HG02943 (cell line): Measurements from ENCODE around the gene RNF13.
"Not testable (repeated sequence)": the region's sequence is repeated elsewhere in the genome, so short reads cannot be mapped to it uniquely, and the experiment has no call there.

ENCODE experiments used
- ATAC-seq: cut with Tn5 transposase; IDR thresholded peaks from one replicate; pipeline ENCODE4 v1.9.1; 2021; ENCODE audit warnings: mild to moderate bottlenecking, low read depth, moderate library complexity; ENCODE audit not compliant: unreplicated experiment

RNF13 gene

DNA sequence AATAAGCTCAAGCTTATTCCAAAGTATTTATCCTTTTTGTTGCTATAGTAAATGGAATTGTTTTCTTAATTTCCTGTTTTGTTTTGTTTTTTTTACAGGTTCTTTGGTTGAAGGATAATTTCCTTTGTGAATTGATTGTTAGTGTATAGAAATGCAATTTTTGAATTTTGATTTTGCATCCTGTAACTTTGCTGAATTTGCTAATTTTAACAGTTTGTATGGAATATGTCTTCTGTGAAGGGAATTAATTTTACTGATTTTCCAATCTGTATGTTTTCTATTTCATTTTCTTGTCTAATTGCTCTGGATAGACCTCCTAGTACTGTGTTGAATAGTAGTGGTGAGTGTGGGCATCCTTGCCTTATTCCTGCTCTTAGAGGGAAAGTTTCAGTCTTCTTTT, 129.4 kb downstream of the RNF13 start:
- no peak for ATAC-seq

DNA sequence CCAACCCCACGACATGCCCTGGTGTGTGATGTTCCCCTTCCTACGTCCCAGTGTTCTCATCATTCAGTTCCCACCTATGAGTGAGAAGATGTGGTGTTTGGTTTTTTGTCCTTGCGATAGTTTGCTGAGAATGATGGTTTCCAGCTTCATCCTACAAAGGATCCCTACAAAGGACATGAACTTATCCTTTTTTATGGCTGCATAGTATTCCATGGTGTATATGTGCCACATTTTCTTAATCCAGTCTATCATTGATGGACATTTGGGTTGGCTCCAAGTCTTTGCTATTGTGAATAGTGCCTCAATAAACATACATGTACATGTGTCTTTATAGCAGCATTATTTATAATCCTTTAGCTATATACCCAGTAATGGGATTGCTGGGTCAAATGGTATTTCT, 131.0 kb downstream of the RNF13 start:
- ATAC-seq: not testable (repeated sequence)

DNA sequence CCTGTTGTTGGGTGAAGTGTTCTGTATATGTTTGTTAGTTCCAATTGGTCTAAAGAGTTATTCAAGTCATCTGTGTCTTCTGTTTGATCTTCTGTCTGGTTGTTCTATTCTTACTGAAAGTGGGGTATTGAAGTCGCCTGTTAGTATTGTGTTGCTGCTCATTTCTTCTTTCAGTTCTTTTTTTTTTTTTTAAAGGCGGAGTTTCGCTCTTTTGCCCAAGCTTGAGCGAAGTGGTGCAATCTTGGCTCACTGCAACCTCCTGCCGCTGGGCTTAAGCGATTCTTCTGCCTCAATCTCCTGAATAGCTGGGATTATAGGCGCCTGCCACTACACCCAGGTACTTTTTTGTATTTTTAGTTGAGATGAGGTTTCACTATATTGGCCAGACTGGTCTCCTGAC, 134.2 kb downstream of the RNF13 start:
- no peak for ATAC-seq

DNA sequence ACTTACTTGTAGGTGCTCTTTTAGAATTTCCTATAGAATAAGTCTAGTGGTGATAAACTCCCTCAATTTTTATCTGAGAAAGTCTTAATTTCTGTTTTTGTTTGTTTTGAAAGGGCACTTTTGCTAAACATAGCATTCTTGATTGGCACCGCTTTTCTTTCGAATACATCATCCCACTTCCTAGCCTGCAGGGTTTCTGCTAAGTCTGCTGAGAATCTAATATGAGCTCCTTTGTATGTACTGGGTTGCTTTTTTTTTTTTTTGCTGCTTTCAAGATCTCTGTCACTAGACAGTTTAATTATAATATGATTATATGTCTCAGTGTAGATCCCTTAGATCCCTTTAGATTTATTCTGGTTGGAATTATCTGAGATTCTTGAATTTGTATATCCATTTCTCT, 136.2 kb downstream of the RNF13 start:
- ATAC-seq: no peak

DNA sequence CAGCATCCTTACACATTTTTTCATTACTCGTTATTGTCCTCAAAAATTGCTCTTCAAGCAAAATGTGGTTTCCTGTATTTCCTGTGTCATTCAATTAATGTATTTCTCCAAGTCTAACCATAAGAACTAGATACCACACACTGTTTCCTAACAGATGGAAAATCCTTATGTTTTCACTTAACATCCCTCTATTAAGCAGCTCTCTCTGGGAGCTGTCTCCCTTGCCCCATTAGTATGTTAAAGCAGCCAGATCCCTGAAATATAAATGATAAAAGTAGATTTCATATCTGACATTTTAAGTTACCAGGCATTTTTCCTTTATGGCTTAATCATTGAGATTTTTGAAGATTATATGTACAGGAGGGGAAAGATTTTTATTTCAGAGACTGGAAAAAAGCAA, 141.8 kb downstream of the RNF13 start:
- no peak for ATAC-seq

DNA sequence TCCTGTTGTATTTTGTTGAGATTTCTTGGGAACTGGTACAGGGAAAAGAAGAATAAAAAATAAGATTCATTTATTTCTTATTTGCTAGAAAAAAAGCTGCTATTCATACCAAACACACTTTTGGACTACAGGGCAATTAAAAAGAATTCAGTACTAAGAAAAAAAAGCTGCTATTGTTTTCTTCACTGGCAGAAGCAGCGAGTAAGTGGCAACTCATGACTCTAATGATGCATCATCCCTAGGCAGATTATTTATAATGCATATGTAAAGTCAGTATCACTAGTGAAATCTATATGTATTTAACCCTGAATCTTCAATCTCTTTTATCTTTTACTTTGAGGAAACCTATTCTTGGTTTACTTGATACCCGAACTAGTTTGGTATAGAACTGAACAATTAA, 142.4 kb downstream of the RNF13 start:
- ATAC-seq: no peak

DNA sequence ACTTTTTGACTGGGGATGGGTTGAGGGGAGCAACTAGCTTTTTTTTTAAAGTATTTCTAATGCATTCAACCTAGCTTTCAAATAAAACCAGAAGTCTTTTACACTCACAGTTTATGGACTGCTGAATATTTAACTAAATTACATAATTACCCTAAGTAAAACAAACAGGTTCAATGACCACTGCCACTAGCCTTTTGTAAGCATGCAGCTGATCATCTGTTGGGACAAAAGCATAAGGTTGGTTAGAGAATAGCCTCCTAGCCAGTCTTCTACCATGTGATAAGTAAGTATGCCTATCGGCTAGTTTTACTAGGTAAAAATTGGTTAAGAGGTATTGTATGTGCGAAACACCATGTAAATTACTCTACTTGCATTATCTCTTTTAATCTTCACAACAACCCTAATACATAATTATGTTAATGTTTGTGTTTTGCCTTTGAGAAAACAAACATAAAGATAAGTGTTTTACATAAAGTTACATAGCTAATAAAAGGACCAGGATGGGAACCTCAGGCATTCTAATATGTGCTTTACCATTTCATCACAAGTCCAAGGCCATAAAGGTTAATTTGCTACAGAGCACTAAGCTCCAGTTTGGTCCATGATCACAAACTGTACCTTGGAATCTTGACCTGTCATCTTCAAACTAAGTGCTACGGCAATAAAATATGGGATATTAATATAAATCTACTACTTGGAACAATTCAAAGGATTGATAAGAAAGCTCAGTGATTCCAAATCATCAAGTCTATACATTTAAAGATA, 144.5 kb downstream of the RNF13 start:
- ATAC-seq: no peak

DNA sequence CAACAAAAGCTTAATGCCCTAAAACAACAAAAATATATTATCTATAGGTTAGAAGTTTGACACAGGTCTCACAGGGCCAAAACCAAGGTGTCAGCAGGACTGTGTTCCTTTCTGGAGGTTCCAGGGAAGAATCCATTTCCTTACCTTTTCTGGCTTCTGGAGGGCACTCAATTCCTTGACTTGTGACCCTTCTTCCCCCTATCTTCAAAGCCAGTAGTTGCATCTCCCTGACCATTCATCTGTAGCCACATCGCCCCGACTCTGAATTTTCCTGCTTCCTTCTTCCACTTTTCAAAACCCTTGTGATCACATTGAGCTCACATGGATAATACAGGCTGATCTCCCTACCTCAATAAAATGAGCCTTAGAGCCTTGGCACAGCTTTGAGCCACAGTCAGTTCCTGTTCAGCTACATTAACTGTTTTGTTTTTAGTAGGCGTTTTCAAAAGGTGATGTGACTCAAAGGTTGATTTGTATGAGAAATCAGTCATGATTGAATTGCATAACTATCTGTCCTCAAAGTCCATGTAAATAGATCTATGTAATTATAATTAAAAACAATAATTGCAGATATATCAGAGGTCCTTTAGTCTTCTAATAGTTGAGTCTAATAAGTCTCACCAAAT, 145.3 kb downstream of the RNF13 start:
- ATAC-seq: no peak

DNA sequence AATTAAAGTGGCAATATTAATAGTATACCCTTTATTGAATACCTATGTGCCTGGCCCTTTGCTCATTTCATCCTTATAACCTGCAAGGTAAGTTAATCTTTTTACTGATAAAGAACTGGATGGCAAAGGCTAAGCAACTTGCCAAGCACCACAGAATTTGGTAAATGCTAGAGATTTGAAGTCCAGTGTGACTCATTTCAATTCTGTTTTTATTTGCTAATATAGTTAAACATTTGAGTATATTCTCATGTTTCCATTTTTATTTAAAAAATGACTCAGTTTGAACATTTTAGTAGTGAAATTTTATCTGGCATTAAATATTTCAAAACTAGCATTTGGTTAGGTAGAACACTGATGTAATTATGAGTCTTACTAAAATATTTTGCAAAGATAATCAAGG, 146.4 kb downstream of the RNF13 start:
- no peak for ATAC-seq

DNA sequence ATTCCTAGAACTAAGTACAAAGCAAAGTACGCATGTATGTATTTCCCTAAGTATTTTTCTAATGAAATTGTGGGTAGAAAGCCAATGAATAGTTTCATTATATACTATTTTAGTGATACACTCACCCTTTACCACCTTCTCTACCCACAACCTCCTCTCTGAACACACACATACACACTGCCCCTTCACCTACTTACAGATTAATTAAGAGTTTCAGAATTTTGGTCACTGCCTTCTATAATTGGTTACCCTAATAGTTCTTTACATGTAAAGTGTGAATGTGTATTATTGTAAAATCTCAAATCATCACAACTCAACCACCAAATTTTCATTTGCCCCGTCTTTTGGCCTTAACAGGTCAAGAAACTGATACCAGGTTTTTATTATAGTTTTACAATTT, 150.5 kb downstream of the RNF13 start:
- no peak for ATAC-seq

DNA sequence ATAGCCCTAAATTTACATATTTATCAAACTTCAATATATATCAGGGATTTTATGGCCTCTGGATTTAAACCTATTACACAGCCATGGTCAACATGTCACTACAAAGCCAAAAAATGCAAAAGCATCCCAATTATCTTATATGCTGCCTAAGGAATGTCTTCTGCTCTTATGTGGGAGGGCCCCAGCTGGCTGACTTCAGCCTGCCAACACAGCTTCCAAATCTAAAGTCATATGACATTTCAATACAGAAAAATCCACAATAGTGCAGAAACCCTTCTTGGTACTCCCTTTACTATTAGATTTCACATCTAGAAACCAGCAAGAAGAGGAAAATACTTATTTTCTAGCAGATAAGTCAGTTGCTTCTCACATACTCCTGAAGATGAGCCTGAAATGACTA, 151.3 kb downstream of the RNF13 start:
- ATAC-seq: no peak

DNA sequence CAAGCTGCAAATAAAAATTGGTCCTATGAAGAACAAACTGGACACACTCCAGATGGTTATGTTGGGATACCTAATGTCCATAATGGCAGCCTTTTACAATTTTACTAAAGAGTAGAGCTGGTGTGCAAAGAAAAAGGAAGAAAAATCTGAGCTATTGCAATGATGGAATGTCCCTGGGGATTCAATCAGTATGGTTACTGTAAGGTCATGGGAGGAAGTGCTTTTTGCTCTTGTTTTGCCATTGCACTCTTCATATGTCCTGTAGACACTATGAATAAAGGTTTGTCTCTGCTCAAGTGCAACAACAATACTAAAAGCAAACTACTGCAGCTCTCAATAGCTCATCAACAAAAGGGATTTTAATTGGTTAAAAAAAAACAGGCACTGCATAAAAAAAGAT, 152.3 kb downstream of the RNF13 start:
- ATAC-seq: no peak

DNA sequence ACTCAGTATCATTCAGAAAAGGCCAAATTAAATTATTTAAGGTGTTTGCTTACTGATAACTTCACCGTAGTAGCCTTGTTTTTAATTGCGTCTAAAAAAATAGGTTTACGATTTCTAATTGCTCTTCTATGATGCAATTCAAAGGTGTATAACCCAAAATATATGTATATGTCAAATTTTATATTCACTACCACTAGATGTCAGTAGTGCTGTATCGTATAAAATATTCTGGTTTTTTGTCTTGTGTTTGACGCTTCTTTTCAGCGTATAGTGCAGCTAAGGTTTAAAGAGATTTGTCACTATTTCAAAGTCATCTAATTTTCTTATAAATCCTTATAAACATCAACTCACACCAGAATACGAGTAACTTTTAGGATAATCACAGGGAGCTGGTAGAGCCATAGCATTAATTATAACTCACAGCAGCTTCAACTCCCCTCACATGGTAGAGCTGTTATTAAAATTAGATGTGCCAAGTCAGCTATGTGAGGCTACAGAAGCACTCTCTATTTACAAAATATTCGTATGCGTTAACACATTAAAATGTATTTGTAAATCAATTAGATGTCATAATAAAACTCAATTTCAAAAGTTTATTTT, 154.2 kb downstream of the RNF13 start:
- no peak for ATAC-seq

DNA sequence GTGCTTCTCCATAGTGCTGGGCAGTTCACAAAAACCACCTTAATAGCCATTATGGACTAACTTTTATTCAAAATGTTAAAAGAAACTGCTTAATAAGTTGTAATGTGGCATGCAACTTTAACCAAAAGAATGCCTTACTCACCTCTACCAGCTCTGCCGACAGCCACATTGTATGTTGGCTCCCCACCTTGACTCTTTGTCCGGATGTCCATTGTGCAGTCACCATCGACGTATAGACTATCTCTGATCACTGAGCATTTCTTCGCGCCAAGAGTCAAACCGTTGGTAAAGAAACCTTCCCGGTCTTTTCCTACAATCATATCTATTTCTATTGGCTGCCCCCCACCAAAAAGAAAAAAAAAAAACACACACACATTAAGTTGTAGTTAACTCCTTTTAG, 155.2 kb downstream of the RNF13 start:
- no peak for ATAC-seq

DNA sequence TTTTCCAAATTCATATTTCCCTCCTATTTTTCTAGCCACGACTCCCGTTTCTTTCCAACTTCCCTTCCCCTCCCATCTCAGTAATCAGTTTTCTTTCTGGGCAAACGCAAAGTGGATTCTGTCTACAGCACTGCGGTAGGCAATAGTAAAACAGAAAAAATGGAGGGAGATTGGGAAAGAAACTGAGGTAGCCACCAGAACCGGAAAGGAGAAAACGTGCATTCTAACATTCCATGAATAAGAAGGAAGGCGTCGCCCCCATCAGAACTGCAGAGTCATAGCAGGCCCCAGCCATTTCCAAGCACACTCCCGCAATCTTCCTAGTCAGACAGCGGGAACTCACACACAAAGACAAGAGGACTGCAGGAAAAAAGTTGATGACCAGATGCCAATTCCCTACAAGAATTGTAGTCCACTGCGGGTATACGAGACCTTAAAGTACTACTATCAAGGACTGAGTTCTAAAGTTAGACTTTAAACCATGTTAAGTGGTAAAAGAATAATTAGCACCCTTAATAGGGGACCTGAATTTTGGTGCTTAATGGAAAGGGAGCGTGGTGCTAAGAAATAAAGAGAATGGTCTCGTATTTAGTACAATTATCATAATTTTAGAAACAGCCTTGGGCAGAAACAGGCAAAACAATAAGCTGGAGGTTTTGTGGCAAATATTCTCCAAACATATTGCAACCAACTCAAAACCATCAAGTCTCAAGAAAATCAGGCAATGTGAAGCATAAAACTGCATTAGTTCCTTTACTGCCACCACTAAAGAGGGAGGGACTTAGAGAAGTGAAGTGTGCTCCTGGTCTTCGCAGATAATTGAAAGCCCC, 156.3 kb downstream of the RNF13 start:
- ATAC-seq: no peak

DNA sequence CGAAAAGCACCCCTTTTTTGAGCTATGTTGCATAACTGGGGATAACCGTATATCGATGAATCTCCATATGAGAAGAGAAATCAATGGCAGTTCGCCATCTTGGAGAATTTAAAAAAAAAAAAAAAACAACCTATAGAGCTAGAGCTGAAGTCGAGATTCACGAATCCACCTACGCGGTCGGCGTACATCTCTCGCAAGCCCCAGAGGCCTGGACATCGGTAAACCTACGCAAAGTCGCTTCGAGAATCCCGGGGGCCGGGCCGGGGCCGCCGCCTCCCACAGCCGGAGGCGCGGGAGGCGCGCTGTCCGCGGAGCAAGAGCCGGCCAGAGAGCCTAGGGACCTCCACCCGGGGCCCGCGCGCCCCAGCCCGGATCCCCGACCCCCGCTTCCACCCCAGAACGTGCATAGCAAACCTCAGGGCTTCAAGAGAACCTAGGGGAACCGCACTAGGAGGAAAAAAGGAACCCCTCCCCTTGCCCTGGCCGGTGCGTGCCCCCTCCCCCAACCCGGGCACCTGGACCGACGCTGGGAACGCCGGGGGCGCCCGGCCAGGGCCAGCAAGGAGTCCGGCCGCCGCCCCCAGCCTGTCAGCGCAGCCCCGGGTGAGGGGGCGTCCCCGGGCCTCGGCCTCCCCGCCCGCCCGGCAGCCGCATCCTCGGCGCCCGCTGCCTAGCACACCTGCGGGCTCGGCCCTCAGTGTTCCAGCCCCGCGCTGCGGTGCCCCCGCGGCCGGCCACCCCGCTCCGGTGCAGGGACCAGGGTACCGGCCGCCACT, 157.1 kb downstream of the RNF13 start:
- peak; percentile 52 for ATAC-seq

DNA sequence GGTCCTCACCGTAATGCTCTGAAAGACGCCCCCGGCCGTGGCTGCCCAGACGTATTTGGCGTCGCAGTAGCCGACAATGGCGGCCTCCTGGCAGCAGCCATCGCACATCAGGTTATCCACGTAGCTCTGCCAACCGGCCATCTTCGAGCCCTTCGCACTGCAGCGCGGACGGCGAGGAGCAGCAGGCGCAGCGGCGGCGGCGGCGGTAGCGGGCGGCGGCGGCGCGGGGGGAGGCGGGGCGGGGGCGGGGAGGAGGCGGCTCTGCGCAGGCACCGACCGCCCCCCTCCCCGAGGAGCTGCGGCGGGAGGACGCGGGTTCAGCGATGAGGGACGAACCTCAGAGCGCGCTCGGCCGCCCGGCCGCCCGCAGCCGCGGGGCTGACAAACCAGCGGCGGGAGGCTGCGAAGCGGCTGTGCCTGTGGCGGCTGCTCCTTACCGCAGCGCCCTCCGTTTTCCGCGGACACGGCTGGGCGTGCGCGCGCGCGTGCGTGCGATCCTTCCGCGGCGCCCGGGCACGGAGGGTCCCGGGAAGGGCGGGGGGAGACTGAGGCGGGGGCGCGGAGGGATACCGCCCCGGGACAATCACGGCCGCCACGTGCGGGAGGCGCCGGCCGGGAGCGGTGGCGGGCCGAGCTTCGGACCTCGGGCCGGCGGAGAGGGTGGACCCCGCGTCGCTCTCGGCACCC, 157.8 kb downstream of the RNF13 start, which contains the start of gene PFN2:
TSS of gene PFN2 (minus strand) at position 180 of the 687 bp plus-strand sequence. CDS start at position 141, 39 bp downstream.
- peak; percentile 48 for ATAC-seq

DNA sequence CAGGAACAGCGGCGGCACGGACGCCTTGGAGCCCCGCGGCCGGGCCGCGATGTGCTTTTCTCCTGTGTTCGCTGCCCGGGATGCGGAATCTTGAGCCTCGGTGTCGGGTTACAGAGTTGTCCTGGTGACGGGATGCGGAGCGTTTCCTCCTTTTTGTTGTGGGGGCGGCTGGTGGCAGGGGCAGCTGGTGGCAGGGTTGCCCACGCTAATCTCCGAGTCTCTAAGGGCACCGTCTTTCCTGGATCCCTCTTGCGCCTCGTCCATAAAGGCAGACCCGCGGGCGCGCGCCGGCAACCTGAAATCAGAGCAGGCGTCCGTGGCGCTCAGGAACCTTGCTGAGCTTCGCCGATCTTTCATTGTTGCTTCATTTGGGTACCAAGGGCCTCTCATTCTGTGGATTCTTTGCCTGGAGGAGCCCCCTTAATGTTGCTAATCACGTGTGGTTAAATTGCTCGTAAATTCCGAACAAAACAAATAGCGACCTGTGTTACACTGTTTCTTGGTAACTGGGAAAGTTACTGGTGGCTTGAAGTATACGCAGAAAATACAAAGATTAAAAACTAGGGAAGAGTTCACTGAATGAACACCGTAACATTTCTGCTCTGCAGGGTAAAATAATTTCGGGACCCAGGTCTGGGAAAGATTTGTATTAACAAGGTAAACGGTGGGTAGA, 158.5 kb downstream of the RNF13 start:
- ATAC-seq: peak; percentile 19

DNA sequence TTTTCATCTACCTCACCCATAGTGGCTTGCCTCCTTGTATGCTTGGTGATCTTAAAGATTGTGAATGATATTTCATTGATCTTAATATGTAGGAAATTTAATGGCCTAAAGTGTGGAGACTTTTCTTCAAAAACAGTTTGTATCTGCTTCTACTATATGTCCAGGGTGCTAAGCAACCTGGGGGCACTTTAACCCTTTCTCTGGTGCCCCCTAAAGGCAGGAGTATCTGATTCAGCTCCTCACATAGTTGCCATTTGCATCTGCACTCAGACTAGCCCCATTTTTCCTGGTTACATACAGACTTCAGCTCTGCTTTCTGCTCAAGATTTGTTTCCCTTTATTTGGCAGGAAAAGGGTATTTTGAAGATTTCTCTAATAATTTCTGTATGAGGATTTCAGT, 162.9 kb downstream of the RNF13 start:
- no peak for ATAC-seq
